Measurements from ENCODE around the gene DCK.
"Not testable (repeated sequence)": the region's sequence is repeated elsewhere in the genome, so short reads cannot be mapped to it uniquely, and the experiment has no call there.

DCK gene

DNA sequence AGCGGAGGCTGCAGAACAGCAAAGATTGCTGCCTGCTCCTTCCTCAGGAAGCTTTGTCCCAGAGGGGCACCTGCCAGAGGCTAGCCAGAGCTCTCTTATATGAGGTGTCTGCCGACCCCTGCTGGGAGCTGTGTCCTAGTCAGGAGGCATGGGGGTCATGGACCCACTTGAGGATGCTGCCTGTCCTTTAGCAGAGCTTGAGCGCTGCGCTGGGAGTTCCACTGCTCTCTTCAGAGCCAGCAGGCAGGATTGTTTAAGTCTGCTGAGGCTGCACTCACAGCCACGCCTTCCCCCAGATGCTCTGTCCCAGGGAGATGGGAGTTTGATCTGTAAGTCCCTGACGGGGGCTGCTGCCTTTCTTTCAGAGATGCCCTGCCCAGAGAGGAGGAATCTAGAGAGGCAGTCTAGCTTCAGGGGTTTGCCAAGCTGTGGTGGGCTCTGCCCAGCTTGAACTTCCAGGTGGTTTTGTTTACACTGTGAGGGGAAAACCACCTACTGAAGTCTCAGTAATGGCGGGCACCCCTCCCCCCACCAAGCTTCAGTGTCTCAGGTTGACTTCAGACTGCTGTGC, 10.9 kb downstream of the DCK start:
- DNase-seq: peak; percentile 57

DNA sequence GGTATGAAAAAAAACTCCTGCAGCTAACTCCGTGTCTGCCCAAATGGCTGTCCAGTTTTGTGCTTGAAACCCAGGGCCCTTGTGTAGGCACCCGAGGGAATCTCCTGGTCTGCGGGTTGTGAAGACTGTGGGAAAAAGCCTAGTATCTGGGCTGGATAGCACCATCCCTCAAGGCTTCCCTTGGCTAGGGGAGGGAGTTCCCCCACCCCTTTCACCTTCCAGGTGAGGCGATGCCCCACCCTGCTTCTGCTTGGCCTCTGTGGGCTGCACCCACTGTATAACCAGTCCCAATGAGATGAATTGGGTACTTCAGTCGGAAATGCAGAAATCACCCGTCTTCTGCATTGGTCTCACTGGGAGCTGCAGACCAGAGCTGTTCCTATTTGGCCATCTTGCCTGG, 11.6 kb downstream of the DCK start:
- not testable (repeated sequence) for DNase-seq

DNA sequence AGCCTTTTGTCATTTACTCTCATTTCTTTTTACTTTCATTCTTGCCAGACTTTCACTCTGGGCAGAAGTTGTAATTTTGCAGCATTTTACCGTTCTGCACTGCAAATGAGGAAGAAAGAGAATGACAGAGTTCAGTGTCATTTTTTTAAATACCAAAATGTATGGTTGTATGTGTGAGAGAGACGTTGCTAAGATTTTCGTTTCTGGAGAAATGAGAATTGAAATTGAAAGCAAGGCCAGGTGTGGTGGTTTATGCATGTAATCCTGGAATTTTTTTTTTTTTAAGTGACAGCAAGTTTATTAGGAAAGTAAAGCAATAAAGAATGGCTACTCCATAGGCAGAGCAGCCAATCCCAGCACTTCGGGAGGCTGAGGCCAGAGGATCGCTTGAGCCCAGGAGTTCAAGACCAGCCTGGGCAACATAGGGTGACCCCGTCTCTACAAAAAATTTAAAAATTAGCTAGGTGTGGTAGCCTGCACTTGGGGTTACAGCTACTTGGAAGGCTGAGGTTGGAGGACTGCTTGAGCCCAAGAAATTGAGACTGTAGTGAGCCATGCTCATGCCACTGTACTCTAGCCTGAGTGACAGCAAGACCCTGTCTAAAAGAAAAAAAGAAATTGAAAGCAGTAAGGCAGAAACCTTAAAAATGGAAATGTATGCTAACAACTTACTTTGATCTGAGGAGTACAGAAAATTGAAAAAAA, 12.9 kb downstream of the DCK start:
- no peak for DNase-seq

- no peak for DNase-seq
Measured at GRCh38 chr4:71008196-71008595, 14.7 kb downstream of the DCK start.

DNA sequence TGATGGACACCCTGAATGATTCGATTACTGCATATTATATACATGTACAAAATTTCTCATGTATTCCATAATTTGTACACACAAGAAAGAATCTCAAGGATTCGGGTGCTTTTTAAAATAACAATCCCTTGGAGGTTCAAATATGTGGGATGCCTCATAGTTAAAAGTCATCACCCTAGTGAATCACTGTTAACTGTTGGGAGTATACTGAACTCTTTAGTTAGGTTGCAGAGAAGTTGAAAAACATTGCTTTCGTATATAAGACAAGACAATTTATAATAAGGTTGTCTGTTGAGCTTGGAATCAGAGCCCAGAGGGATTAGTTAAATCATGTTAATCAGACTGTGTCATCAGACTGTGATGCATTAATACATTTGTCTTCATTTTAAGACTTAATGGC, 15.6 kb downstream of the DCK start:
- no peak for DNase-seq

- no peak for DNase-seq
Measured at GRCh38 chr4:71009890-71010588, 16.6 kb downstream of the DCK start.

DNA sequence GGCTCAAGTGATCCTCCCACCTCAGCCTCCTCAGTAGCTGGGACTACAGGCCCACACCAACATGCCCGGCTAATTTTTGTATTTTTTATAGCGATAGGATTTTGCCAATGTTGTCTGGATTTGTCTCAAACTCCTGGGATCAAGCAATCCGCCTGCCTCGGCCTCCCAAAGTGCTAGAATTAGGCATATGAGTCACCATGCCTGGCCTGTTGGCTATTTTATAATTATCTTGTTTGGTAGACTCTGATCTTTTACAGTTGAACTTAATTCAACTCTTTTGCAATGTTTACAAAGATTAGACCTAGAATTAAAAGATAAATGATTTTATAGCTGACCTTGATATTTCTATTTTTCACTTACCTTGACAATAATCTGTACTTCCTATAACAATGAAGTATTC, 18.0 kb downstream of the DCK start:
- no peak for DNase-seq

GRCh38 chr4:71017391-71017790, 23.9 kb downstream of the DCK start:
- DNase-seq: not testable (repeated sequence)

DNA sequence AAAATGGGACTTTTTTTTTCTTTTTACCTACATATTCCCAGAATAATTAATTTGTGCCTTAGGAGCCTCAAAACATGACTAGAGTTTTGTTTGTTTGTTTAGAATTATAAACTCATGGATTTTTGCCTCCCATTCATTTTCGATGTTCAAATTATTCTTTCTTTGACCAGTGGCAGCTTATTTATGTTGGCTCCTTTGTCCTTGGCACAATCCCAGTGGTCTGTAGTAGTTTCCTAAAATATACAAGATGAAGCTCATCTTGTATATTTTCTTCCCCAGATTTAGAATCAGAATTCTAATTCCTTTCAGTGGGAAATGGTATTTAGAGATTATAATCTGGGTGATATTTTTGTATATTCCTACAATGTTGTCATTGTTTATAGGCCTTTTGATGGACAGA, 27.2 kb downstream of the DCK start:
- DNase-seq: no peak

DNA sequence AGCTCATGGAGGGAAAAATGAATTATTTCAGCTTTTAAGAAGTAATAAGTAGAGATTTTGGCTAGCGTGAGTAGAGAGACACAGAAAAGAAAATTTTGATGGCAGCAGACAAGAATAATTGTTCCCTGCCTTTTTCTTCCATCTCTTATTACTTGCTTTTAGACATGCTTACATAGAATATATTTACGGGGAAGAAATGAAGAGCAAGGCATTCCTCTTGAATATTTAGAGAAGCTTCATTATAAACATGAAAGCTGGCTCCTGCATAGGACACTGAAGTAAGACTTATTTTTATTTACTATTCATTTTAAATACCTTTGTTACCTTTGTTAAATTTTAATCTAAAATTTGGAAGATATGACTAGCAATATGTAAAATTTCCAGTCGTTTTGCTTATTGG, 32.2 kb downstream of the DCK start:
- no peak for DNase-seq

- DNase-seq: no peak
Measured at GRCh38 chr4:71026086-71026485, 32.6 kb downstream of the DCK start.

- no peak for DNase-seq
Measured at GRCh38 chr4:71027611-71028010, 34.2 kb downstream of the DCK start.

DNA sequence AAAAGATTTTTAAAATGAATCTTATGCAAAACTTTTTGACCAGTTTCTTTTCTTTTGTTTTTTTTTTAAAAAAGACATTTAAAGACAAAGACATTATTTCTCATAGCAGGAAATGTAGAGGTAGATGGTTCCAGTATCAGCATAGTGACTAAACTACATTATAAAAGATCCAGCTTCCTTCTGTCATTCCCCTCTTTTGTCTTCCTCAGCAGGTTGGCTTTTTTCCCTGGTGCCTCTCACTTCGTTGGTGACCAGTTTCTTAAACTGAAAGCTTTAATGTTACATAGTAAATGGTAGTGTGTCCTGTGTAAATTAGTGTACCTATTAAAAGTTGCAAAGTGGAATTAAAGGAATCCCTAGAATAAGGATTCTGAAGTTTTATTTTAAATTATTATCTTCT, 36.1 kb downstream of the DCK start:
- no peak for DNase-seq

DNA sequence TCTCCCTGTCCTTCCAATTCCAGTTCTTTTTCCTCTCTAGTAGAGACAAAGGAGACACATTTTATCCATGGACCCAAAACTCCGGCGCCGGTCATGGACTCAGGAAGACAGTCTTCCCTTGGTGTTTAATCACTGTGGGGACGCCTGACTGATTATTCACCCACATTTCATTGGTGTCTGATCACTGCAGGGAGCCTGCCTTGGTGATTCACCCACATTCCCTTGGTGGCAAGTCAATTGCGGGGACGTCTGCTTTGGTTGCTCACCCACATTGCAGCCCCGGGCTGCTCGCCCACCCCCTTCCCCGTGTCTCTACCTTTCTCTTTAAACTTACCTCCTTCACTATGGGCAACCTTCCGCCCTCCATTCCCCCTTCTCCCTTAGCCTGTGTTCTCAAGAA, 38.7 kb downstream of the DCK start:
- DNase-seq: not testable (repeated sequence)

DNA sequence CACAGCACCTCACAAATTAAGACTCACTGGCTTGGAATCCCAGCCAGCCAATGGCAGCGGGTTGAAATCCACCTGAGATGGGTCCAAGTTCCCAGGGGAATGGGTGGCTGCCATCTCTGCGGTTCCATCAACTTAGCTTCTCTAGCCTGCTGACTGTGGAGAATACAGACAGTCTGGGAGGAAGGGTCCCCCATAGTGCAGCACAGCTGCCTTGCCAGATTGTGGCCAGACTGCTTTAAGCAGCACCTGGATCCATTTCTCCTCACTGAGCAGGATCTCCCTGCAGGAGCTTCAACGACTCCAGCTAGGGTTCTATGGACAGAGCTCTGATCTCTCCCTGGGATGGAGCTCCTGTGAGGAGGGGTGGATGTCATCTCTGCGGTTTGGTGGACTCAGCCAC, 51.8 kb downstream of the DCK start:
- no peak for DNase-seq

DNA sequence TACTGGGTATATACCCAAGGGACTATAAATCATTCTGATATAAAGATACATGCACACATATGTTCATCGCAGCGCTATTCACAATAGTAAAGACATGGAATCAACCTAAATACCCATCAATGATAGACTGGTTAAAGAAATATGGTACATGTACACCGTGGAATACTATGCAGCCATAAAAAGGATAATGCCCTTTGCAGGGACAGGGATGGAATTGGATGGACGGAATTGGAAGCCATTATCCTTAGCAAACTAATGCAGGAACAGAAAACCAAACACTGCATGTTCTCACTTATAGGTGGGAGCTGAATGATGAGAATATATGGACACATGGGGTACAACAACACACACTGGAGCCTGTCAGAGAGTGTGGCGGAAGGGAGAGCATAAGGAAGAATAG, 55.9 kb downstream of the DCK start:
- DNase-seq: no peak

DNA sequence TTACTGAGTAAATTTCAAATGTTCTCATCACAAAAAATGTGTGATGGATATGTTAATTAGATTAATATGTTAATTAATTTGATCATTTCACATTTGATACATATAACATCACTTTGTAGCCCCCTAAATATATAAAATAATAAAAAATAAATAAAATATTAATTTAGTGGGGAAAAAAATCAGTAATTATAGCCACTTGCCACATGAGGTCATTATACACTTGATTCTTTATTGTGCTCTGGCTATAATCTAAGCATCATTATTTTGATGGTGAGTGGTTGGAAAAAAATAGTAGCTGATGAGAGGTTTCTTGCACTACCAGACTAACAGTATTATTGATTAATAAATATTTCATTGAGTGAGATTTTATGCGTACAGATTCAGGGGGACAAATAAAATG, 57.4 kb downstream of the DCK start:
- no peak for DNase-seq

DNA sequence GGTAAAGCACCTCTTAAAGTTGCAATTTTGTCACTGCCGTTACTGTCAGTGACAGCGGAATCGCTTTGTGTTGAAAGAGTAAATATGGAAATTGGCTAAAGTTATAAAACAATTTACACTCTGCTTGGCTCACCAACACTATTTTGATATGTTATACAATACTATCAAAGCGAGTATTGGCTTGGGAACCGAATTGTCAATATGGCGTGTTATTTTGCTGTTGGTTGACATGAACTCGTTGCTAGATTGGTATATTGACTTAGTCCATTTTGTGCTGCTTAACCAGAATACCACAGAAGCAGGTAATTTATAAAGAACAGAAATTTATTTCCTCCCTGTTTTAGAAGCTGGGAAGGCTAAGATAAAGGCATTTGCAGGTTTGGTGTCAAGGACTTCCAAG, 58.6 kb downstream of the DCK start:
- no peak for DNase-seq

GRCh38 chr4:71052716-71053115, 59.3 kb downstream of the DCK start:
- no peak for DNase-seq

- not testable (repeated sequence) for DNase-seq
Measured at GRCh38 chr4:71053613-71054012, 60.2 kb downstream of the DCK start.

DNA sequence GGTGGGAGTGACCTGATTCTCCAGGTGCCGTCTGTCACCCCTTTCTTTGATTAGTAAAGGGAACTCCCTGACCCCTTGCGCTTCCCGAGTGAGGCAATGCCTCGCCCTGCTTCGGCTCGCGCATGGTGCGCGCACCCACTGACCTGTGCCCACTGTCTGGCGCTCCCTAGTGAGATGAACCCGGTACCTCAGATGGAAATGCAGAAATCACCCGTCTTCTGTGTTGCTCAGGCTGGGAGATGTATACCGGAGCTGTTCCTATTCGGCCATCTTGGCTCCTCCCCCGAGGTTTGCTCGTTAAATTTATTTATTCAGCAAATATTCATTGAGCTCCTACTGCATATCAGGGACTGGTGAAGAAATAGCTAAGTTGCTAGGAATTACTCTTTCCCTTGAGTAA, 66.1 kb downstream of the DCK start:
- not testable (repeated sequence) for DNase-seq

GRCh38 chr4:71062436-71062835, 69.0 kb downstream of the DCK start:
- DNase-seq: no peak

GRCh38 chr4:71063711-71064110, 70.3 kb downstream of the DCK start:
- DNase-seq: no peak

GRCh38 chr4:71064521-71064920, 71.1 kb downstream of the DCK start:
- no peak for DNase-seq

All from stimulated activated CD4-positive, alpha-beta T cell treated with anti-CD3 and anti-CD28 coated beads, Interleukin-4, amount 100 ng/mL, for 1 hour (primary cell).